Ovary (tissue), 3 donors: ENCODE results near the gene KIAA1328.

Source experiments
- POLR2A ChIP-seq: fragments of 450-650 bp; IDR thresholded peaks from one replicate; pipeline ENCODE4 v1.6.1; 2017; ENCODE audit warnings: antibody characterized with exemption, mild to moderate bottlenecking, moderate library complexity
- TF ChIP-seq, protein P1 (sequence below), 3 donors: fragments of 450-650 bp in 2 of 3; fragments of 200-600 bp in 1 of 3; IDR thresholded peaks; one replicate each; pipeline versions ENCODE4 v1.5.1 to v1.8.0; 2016 to 2022; ENCODE audit warnings: antibody characterized with exemption in 3 of 3, mild to moderate bottlenecking in 1 of 3
- donor health status: DM: no; HTN: no; CAD: no.

- TF ChIP-seq, protein P1, sequence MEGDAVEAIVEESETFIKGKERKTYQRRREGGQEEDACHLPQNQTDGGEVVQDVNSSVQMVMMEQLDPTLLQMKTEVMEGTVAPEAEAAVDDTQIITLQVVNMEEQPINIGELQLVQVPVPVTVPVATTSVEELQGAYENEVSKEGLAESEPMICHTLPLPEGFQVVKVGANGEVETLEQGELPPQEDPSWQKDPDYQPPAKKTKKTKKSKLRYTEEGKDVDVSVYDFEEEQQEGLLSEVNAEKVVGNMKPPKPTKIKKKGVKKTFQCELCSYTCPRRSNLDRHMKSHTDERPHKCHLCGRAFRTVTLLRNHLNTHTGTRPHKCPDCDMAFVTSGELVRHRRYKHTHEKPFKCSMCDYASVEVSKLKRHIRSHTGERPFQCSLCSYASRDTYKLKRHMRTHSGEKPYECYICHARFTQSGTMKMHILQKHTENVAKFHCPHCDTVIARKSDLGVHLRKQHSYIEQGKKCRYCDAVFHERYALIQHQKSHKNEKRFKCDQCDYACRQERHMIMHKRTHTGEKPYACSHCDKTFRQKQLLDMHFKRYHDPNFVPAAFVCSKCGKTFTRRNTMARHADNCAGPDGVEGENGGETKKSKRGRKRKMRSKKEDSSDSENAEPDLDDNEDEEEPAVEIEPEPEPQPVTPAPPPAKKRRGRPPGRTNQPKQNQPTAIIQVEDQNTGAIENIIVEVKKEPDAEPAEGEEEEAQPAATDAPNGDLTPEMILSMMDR (IDR thresholded peaks at IDR 0.05) = no peak
- no peak for TF ChIP-seq POLR2A
These were observed 66.7 kb downstream of the KIAA1328 start for GRCh38 chr18:36895606-36896005.
